ENCODE results near the gene TTN.
"Not testable (repeated sequence)": the region's sequence is repeated elsewhere in the genome, so short reads cannot be mapped to it uniquely, and the experiment has no call there.

The TTN gene

DNA sequence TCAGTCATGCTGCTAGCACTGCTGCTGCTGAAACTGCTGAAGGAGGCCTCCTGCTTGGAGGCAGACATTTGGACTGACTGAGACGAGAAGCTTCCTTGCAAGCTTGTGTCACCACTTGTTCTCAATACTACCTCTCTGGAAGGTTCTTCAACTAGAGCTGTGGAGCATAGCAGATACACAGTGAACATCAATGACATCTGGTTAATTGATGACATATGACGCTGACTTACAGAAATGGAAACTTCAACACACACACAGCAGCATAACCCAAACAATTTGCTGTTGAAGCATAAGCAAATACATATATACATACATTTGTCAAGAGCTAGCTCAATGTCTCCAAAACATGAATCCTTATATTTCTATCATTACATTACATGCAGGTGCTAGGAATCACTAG is 279.6 kb downstream of the TTN start:
- H3K4me3 ChIP-seq (ENCODE audit: low read depth, low read length): no peak overlapping the region
- TF ChIP-seq, protein P1, sequence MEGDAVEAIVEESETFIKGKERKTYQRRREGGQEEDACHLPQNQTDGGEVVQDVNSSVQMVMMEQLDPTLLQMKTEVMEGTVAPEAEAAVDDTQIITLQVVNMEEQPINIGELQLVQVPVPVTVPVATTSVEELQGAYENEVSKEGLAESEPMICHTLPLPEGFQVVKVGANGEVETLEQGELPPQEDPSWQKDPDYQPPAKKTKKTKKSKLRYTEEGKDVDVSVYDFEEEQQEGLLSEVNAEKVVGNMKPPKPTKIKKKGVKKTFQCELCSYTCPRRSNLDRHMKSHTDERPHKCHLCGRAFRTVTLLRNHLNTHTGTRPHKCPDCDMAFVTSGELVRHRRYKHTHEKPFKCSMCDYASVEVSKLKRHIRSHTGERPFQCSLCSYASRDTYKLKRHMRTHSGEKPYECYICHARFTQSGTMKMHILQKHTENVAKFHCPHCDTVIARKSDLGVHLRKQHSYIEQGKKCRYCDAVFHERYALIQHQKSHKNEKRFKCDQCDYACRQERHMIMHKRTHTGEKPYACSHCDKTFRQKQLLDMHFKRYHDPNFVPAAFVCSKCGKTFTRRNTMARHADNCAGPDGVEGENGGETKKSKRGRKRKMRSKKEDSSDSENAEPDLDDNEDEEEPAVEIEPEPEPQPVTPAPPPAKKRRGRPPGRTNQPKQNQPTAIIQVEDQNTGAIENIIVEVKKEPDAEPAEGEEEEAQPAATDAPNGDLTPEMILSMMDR (IDR thresholded peaks at IDR 0.05; ENCODE audit: borderline replicate concordance, insufficient read depth, low read depth, low read length): no peak

DNA sequence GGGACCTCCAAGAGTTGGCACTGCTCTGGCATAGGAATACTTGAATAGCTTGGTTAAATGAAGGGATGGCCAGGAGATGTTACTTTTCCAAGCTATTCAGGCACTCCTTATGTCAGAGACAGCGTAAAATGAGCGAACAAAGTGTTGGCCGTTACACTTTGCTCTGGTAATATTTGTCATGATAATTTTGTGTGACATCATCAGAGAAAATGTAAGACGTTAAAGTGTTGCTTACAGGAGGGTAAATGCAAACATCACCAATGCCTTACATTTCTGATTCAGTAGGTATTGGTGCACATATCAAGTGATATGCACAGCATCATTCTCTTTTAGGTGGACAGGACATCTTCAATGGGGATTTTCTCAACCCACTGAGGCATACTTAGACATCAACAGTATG is 281.0 kb downstream of the TTN start:
- TF ChIP-seq, protein P1 (IDR thresholded peaks at IDR 0.05; ENCODE audit: borderline replicate concordance, insufficient read depth, low read depth, low read length): no peak
- H3K4me3 ChIP-seq (ENCODE audit: low read depth, low read length): no peak overlapping the region

DNA sequence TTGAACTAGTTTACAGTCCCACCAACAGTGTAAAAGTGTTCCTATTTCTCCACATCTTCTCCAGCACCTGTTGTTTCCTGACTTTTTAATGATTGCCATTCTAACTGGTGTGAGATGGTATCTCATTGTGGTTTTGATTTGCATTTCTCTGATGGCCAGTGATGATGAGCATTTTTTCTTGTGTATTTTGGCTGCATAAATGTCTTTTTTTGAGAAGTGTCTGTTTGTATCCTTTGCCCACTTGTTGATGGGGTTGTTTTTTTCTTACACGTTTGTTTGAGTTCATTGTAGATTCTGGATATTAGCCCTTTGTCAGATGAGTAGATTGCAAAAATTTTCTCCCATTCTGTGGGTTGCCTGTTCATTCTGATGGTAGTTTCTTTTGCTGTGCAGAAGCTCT is 281.8 kb downstream of the TTN start:
- not testable (repeated sequence) for H3K4me3 ChIP-seq (ENCODE audit: low read depth, low read length)

DNA sequence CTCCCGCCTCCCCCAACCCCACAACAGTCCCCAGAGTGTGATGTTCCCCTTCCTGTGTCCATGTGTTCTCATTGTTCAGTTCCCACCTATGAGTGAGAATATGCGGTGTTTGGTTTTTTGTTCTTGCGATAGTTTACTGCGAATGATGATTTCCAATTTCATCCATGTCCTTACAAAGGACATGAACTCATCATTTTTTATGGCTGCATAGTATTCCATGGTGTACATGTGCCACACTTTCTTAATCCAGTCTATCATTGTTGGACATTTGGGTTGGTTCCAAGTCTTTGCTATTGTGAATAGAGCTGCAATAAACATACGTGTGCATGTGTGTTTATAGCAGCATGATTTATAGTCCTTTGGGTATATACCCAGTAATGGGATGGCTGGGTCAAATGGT is 282.2 kb downstream of the TTN start:
- H3K4me3 ChIP-seq (ENCODE audit: low read depth, low read length): not testable (repeated sequence)

DNA sequence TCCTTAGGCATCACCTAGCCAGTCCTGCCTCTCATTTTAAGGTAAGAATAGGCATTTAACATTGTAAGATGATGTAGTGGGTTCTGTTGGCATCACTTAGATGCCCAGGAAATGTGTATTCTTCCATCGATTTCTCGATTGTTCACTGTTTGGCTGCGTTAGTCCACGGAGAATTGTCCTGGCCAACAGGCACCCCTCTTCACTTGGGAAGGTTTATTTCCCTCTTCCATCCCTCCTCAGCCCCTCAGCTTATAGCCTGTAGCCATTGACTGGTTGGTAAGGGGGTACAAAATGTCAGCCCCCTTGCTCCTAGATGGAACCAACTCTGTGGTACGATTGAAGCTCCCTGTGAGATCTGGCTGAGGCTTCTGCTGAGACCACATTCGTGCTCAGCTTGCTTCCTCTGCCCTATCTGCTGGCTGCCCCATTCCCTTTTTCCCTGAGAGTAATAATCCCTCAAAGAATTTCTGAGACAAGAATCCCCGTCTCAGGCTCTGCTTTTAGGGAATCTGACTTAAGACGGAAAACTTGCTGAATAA is 283.6 kb downstream of the TTN start:
- TF ChIP-seq, protein P1 (IDR thresholded peaks at IDR 0.05; ENCODE audit: borderline replicate concordance, insufficient read depth, low read depth, low read length): no peak
- H3K4me3 ChIP-seq (ENCODE audit: low read depth, low read length): peak overlapping the region; percentile 75

DNA sequence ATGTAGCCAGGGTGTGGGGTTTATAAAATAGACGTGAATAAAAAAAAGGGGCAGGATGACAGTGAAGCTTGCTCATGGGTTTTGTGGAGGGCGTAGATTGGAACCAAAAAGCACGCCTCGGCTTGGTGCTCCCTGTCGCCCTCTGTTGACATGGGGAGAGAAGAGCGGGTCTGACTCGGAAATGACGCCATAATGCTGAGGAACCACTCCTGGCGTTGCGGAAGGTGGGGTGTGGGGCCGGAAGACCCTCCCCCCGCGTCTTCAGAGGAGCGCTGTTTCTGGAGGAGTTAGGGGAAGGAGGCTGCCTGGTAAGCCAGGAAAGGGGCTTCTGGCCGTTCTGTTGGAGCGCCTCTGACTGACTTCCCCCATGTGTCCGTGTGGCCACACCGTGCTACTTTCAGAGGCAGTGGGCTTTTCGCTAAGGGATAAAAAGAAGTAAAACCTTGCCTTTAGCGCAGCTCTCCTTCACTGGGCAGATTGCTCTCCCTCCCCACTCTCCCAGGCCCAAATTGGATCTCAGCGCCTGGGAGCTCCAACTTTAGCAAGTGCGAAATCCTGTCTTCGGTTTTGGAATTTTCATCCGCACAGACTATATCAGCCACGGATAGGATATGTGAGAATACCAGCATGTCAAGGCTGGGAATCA is 284.1 kb downstream of the TTN start:
- TF ChIP-seq, protein P1 (IDR thresholded peaks at IDR 0.05; ENCODE audit: borderline replicate concordance, insufficient read depth, low read depth, low read length): peak; percentile 75
- peak overlapping the region; percentile 75 for H3K4me3 ChIP-seq (ENCODE audit: low read depth, low read length)

DNA sequence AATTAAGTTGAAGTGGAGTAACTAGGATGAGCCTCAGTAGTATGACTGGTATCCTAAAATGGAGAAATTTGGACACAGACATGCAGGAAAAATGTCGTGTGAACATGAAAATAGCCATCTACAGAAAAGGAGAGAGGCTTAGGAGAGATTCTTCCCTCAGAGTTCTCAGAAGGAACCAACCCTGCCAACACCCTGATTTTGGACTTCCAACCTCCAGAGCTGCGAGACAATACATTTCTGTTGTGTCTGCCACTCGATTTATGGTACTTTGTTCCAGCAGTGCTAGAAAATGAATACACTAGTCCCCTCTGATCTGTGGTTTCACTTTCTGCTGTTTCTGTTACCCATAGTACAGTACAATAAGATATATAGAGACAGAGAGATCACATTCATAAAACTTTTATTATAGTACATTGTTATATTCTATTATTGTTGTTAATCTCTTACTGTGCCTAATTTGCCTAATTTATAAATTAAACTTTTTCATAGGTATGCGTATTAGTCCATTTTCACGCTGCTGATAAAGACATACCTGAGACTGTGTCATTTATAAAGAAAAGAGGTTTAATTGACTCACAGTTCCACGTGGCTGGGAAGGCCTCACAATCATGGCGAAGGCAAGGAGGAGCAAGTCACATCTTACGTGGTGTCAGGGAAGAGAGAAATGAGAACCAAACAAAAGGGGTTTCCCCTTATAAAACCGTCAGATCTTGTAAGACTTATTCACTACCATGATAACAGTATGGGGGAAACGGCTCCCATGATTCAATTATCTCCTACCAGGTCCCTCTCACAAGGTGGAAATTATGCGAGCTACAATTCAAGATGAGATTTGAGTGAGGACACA is 285.7 kb downstream of the TTN start:
- TF ChIP-seq, protein P1 (IDR thresholded peaks at IDR 0.05; ENCODE audit: borderline replicate concordance, insufficient read depth, low read depth, low read length): no peak
- no peak overlapping the region for H3K4me3 ChIP-seq (ENCODE audit: low read depth, low read length)

DNA sequence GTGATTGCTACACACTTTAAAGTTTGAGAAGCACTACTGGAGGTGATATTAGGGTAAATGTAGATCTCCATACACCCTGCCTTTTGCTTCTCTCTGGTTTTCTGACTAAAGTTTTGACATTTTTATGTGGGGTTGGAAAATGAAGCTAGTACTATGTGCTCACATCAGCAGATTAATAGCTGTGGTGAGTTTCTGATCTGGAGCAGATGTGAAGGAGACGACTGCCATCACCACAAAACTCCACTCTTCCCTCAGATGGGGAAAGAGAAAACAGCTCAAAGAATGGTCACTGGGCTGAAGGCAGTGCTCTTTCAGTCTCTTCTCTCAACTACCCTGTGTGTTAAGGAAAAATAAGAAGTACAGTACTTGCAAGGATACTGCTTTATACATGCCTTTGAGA is 289.7 kb downstream of the TTN start:
- TF ChIP-seq, protein P1 (IDR thresholded peaks at IDR 0.05; ENCODE audit: borderline replicate concordance, insufficient read depth, low read depth, low read length): no peak

More for the DNA sequence above, 289.7 kb downstream of the TTN start:
- H3K4me3 ChIP-seq (ENCODE audit: low read depth, low read length): no peak overlapping the region

Measured in GM12875 (cell line).